DMS79 (cell line): ENCODE measurements around the gene GPR62.

Experiments
- DNase-seq: peaks from one replicate; lab custom pipeline; 2025; lab: John Stamatoyannopoulos, UW

GPR62 gene

DNA sequence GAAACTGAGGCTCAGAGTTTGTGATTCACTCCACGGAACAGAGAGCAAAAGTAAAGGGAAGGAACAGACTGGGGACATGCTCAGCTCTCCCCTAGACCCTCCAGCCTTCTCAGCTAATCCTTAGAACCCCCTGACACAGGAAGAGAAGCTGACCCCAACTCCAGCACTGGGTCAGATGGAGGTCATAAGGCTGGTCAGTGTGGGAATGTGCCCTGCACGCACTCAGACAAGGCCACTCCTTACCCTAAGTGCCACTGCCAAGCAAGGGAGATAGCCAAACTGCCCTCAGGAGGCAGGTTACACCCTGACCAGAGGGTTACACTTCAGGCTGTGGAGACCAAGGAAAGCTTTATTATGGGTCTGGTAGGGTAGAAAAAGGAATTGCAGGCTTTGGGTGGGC is 39.3 kb downstream of the GPR62 start:
- no peak for DNase-seq

DNA sequence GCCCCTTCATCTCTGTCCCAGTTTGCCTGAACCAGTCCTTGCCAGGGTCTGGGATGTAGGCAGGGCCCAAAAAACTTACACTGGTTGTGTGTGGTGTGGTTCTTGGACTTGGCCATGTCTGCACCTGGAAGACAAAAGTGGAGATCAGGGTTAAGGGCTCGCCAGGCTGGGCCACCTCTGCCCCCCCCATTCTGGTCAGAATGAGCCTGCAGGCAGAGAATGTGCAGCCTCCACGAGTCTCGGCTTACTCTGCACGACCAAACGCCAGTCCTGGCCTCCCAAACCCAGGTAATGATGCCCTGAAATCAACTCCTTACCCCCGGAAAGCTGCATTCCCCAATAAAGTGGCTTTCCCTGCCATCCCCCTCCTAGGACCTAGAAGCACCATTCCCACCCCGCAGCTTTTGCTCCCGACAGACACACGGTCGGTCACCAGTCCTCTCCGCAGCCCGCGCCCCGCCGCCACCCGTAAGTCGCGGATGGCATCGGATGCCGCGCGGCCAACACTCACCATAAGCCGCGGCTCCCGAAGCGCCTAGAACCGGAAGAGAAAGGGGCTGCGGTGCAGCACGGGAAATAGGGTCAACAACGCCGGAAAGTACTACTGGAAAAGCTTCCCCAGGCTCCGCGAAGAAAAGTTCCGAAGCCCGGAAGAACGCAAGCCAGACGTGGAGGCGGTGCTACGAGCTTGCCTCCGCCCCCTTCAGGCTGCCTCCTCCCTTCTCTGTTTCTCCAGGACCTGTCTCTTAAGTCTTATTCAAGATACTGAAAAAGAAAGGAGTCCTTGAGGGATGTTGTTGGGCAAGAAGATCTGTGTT is 40.4 kb downstream of the GPR62 start, which contains the start of gene RPL29:
Gene RPL29, minus strand, starts transcription at position 550 of the 818 bp plus-strand sequence. Its CDS starts 434 bp downstream, at position 116.
- DNase-seq: peak; percentile 45

DNA sequence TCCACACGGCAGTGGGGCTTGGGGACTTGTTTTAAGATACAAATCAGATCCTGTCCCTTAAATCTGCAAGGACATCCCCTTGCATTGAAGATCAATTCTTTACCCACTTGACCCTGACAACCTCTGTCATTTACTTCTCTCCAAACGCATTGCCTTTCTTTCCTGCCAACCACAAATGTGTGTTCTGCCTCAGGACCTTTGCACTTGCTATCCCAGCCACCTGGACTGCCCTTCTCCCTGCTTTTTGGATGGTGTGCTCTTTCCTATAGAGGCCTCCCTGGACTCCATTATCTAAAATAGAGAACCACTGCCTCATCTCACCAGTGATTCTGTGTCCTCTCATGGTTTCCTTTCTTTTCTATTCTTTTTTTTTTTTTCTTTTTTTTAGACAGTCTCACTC is 42.0 kb downstream of the GPR62 start:
- DNase-seq: no peak

DNA sequence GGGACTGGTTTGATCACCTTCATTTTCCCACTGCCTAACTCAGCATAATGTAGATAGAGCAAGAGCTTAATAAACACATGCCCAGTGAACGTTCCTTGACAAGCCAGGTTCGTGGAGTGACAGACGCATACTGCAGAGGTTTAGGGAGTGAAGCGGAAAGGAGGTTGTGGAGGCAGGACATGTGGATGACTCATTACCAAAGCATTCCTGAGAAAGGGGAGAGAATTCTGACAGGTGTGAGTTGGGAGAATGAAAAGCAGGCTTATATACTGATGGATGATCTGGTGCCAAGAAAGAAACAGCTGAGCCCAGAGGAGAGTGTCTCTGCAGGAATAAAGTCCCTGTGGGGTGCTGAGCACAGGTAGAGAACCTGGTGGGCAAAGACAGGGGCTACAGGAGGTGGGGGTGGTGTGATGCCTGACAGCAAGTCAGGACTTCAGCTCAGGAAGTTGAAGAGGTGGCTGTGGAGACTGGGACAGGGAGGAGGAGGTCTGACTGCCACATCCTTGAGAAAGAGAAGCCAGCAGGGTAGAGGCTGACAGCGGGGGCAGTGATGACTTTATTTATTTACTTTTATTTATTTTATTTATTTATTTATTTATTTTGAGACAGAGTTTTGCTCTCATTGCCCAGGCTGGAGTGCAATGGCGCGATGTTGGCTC is 42.9 kb downstream of the GPR62 start:
- no peak for DNase-seq

DNA sequence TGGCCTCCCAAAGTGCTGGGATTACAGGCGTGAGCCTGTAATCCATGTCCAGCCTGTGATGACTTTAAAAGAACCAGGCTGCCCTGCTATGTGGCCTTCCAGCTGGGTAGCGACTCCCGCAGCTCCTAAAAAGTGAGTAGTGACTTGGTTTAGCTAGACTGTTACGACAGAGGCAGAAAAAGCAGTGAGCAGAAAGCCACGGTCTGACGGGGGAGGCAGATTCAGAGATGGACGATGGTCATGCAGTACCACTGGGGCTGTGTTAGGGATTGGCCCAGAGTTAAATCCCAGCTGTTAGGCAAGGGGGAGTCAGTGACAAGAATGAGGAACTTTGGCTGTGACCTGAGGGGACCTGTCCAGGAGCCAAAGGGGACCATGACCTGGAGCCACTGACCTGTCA is 43.6 kb downstream of the GPR62 start:
- DNase-seq: no peak

DNA sequence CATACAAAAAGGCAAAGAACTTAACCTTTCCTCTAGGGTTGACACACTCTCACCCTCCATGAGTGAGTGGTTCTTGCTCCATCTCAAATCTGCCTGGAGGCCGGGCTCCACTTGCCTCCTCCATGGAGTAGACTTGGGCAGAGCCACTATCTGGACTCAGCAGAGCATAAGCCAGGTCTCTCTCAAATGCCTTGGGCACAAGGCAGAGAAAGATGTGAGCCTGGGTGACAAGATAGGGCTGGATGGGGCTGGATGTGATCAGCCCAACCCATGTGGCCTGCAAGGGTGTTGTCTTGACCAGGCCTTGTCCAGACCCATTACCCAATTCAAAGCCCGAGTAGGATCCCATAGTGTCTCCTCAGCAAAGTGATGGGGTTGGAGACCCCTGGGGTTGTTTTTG is 44.7 kb downstream of the GPR62 start:
- no peak for DNase-seq

DNA sequence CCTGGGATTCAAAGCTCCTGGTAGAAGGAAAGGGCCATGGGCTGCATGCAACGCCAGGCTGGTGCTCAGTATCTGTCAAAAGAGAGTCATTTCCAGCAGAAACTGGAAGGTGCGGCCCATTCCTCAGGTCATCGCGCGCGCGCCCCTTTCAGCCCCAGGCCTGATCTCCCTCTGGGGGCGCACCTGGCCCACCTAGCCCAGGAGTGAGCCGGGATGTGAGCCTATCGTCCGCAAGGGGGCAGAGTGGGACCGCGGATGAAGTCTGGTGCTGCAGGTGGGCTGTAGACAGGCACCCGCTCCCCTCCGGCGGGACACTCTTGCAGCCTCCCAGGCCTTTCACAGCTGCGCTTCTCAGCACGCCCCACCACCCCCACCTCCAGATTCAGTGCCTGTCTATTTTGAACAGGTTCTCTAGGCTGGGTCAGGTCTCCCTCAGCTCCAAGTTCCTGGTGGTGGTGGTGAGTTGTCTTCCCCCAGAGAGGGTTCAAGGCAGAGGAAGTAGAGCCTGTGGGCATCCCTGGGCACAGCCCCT is 46.3 kb downstream of the GPR62 start:
- peak; percentile 18 for DNase-seq

DNA sequence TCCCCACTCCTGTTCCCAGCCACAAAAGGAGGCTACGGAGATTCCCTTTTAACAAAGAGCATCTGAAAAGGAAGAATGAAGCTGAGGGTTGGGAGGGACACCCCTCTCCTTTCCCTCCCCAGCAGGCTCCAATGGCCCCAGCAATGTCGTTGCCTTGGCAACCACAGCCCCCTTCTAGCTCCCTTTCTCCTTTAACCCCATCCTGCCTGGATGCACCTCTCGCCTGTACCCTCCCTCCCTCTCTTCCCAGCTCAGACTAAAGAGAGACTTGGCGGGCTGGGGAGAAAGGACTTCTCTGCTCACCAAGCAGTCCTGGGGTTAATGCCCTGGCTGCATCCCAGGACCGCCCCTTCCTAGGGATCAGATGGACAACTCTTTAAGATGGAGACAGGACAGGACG is 47.6 kb downstream of the GPR62 start:
- DNase-seq: no peak

DNA sequence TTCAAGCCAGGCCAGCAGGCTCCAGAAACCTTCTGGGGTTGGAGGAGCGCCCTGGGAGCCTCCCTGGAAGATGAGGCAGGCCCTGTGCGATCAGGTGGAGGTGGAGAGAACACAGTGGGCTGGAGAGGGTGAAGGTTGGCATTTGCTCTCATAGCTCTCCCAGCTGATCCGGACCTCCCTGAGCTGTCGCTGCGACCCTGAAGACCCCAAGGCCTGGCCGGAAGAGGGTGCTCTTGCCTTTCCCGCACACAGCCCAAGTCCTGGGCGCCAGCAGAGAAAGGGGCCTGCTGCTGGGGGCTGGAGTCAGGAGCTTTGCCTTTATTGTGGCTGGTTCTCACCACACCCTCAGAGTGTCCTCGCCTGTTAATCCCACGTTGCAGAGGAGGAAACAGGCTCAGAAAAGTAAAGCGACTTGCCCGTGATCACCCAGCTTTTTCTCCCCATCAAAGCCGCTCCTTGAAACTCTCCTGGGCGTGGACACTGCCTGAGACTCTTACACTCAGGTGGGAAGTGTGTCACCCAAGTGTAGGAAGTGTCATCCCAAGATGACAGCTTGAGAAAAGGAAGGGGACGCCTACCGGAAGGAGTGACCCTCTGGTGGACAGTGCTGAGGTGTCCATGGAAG is 49.1 kb downstream of the GPR62 start:
- no peak for DNase-seq

DNA sequence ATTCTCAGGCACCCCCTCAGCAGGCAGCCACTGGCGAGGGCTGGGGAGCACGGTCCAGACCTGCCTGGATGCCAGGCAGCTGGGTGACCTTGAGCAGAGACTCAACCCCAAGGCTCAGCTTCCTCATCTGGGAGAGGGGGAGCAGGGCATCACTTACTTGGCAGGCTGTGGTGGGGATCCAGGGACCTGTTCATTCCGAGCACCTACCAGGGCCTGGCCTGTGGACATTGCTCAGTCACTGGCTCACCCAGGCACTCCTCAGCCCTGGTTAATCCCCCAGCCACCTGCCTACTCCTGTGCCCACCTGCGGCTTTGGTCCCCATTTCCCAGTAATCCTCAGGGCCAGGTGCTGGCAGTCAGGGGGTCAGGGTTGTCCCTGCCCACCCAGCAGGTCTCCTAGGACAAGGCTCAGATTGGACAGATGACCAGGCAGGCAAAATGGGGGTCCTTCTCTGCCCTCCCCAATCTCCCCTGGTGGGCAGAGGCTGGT is 49.8 kb downstream of the GPR62 start:
- no peak for DNase-seq

DNA sequence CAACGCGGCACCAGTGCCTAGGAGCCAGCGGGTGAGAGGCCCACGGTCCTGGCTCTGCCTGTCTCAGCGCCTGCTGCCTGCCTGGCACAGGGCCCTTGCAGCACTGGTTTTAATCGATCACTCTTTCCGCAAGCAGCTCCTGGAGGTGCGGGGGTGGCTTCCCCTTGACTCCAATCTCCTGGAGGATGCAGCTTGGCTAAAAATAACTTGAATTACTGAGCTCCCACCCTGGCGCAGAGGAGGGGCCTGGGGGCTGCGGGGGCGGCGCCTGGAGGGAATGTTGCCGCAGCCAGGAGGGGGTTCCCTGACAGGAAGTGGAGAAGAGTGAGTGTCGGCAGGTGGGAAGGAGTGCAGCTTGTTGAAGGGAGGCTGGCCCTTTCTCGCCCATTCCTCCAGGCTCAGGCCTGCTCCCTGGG is 50.4 kb downstream of the GPR62 start:
- DNase-seq: peak; percentile 61

DNA sequence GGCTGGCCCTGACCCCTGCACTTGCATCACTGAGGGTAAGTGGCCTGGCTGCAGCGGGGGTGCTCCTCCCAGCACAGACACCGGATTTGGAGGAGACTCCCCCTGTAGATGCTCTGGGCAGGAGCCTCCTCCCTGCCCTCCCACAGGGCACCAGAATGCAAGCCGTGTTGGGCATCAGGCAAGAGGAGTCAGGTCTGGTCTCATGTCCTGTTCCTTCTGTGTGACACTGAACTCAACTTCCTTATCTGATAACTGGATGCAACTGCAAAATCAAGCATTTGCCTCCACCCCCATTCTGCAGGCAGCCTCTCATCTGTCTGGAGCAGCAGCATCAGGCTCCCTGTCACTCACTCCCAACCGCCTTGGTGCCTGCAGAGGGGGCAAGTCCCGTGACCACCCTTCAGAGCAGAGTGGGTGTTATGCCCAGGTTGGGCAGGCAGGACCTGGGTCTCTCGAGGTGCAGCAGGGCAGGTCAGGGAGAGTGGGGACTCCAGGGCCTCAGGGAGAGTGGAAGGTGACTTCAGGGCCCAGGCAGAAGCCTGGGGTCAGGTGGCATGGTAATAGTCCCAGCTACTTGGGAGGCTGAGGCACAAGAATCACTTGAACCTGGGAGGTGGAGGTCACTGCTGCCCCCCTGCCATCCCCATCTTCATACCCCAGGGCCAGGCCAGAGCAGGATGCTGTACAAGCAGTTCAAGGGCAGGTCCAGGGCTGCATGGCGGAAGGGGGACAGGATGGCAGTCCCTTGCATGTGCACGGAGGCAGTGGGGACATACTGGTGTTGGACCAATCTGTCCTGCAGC is 51.0 kb downstream of the GPR62 start:
- no peak for DNase-seq

DNA sequence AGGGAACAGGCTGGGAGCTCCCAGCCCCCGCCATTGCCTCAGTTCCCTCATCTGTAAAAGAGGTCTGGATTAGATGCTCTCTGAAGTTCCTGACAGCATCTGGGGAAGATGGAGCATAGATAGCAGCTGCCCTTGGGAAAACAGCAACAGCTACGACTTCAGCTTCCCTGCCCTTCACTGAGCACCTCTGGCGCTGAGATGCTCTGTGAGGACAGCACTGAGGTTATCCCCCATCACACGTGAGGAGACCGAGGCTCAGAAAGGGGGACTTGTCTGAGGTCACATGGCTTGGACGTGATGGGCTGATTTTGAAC is 51.6 kb downstream of the GPR62 start:
- no peak for DNase-seq
